HepG2 (cell line): ENCODE results near the gene CPT1A. TPM values are rescaled to one million over a fixed set of nuclear protein-coding genes. Genes with fewer than 3 reads are reported as not detected.

Experiments used
- BRCA1 ChIP-seq: sonication (generic); formaldehyde crosslinking; IDR thresholded peaks from 2 replicates; pipeline ENCODE4 v1.4.0; 2020; ENCODE audit warnings: missing genetic modification reagents
- DR1 ChIP-seq: sonication (generic); formaldehyde crosslinking; IDR thresholded peaks from 2 replicates; pipeline ENCODE4 v1.8.0; 2021; ENCODE audit warnings: mild to moderate bottlenecking, missing genetic modification reagents, inconsistent platforms
- MTA1 ChIP-seq: sonication (generic); formaldehyde crosslinking; IDR thresholded peaks from 2 replicates; pipeline ENCODE4 v1.4.0; 2020; ENCODE audit warnings: missing genetic modification reagents, mild to moderate bottlenecking, borderline replicate concordance
- NR2F6 ChIP-seq, 2 experiments: IDR thresholded peaks; 2 replicates each; pipeline ENCODE4 v1.6.1; 2016; ENCODE audit warnings: antibody characterized with exemption in 1 of 2, mild to moderate bottlenecking in 1 of 2
- RAD21 ChIP-seq: fragments of 450-650 bp; formaldehyde crosslinking; IDR thresholded peaks from 2 replicates; pipeline ENCODE4 v1.5.0; 2020; ENCODE audit warnings: mild to moderate bottlenecking
- SALL1 ChIP-seq: sonication (generic); formaldehyde crosslinking; IDR thresholded peaks from 2 replicates; pipeline ENCODE4 v1.8.0; 2022; ENCODE audit warnings: mild to moderate bottlenecking, missing genetic modification reagents
- ZNF337 ChIP-seq: sonication (generic); formaldehyde crosslinking; IDR thresholded peaks from 2 replicates; pipeline ENCODE4 v1.5.1; 2020; ENCODE audit warnings: missing genetic modification reagents, low read depth, mild to moderate bottlenecking, borderline replicate concordance
- ZSCAN25 ChIP-seq: sonication (generic); formaldehyde crosslinking; IDR thresholded peaks from 2 replicates; pipeline ENCODE4 v1.8.0; 2022; ENCODE audit warnings: mild to moderate bottlenecking, missing genetic modification reagents
- polyA plus RNA-seq, 8 experiments: library from polyadenylated mRNA; depleted of rRNA in 3 of 8; stranded (reverse) in 7 of 8; unstranded in 1 of 8; fragments of >200 nt; fragmentation: Illumina TruSeq in 4 of 8; extraction: Trizol in 4 of 8; gene quantifications; 2 replicates each; pipeline versions ENCODE4 v1.2.1 to v1.2.3, GENCODE V29; 2011 to 2016; ENCODE audit warnings: low read depth in 4 of 8, missing spikeins in 1 of 8, mixed read lengths in 1 of 8; ENCODE audit not compliant: insufficient read depth in 1 of 8
- total RNA-seq, 5 experiments: library from RNA; depleted of rRNA; stranded (reverse); fragments of >200 nt; fragmentation: Illumina TruSeq; extraction: Trizol; gene quantifications; 2 replicates each; pipeline ENCODE4 v1.2.3, GENCODE V29; 2016; ENCODE audit warnings: low read depth in 1 of 5
- TF ChIP-seq, protein P1 (sequence below): sonication (generic); formaldehyde crosslinking; conservative IDR thresholded peaks from 2 replicates; pipeline ENCODE4 v1.4.0; 2020; ENCODE audit warnings: mild to moderate bottlenecking, missing genetic modification reagents, moderate library complexity
- TF ChIP-seq, protein P2 (sequence below): sonication (generic); formaldehyde crosslinking; IDR thresholded peaks from 2 replicates; pipeline ENCODE4 v1.8.0; 2022; ENCODE audit warnings: low read depth, missing genetic modification reagents
- TF ChIP-seq, protein P3 (sequence below): sonication (generic); formaldehyde crosslinking; IDR thresholded peaks from 2 replicates; pipeline ENCODE4 v1.4.0; 2020; ENCODE audit warnings: missing genetic modification reagents

CPT1A gene
- total and polyA plus RNA-seq, 2 of the 13 experiments (the other 11 are each of a cell fraction or from before 2014, with no cell fraction given) = 7.0 to 7.1 TPM

DNA sequence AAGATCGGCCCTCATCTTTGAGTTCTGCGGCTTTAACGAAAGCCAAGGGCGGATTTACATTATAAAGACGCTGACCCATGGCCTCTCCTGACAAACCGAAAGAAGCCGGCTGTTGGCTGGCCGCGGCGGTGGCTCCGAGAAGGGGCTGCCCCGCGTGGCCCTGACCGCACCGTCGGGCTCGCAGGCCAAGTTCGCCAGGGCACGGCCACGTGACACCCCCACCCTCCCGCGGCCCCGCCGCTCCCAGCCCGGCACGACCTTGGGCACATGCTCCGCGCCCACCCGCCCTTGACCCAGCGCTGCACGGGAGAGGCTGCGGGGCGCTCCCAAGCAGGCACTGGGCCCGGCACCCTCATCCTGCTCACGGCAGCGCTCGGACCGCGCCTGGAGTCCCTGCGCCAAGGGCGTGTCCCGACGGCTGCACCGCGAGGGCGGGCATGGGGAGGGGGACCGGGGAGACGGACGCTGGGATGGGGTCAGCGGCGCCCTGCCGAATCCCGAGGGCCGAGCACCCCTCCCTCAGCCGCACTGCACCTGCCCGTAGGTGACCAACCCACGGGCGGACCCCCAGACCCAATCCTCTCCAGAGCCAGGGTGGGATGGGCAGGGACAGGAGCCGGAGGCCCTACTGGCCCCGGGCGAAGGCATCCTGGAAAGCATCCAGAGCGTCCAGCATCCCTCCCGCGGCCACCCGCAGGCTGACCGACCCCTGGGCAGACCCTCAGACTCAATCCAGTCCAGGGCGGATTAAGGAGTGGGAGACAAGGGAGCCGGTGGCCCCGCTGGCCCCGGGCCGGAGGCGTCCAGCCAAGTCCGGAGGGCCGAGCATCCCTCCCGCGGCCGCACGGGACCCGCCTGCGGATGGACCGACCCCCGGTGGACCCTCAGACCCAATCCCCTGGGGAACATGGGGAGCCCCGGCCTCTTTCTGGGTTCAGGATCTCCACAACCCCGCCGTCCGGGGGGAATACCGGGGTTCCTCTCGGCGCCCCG is 759 bp downstream of the CPT1A start (continued):
- TF ChIP-seq, protein P1, sequence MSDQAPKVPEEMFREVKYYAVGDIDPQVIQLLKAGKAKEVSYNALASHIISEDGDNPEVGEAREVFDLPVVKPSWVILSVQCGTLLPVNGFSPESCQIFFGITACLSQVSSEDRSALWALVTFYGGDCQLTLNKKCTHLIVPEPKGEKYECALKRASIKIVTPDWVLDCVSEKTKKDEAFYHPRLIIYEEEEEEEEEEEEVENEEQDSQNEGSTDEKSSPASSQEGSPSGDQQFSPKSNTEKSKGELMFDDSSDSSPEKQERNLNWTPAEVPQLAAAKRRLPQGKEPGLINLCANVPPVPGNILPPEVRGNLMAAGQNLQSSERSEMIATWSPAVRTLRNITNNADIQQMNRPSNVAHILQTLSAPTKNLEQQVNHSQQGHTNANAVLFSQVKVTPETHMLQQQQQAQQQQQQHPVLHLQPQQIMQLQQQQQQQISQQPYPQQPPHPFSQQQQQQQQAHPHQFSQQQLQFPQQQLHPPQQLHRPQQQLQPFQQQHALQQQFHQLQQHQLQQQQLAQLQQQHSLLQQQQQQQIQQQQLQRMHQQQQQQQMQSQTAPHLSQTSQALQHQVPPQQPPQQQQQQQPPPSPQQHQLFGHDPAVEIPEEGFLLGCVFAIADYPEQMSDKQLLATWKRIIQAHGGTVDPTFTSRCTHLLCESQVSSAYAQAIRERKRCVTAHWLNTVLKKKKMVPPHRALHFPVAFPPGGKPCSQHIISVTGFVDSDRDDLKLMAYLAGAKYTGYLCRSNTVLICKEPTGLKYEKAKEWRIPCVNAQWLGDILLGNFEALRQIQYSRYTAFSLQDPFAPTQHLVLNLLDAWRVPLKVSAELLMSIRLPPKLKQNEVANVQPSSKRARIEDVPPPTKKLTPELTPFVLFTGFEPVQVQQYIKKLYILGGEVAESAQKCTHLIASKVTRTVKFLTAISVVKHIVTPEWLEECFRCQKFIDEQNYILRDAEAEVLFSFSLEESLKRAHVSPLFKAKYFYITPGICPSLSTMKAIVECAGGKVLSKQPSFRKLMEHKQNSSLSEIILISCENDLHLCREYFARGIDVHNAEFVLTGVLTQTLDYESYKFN = peak; percentile 24; the same call in 1 of the 2 replicates
- TF ChIP-seq ZSCAN25 (CRISPR knock-in tag) = 0 out of 2 replicates have a peak, but pooled peaks have one; percentile 24
- TF ChIP-seq, protein P2, sequence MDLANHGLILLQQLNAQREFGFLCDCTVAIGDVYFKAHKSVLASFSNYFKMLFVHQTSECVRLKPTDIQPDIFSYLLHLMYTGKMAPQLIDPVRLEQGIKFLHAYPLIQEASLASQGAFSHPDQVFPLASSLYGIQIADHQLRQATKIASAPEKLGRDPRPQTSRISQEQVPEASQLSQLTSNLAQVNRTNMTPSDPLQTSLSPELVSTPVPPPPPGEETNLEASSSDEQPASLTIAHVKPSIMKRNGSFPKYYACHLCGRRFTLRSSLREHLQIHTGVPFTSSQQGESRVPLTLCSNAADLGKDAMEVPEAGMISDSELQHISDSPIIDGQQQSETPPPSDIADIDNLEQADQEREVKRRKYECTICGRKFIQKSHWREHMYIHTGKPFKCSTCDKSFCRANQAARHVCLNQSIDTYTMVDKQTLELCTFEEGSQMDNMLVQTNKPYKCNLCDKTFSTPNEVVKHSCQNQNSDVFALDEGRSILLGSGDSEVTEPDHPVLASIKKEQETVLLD (CRISPR knock-in tag) = 0 out of 2 replicates have a peak, but pooled peaks have one; percentile 16
- TF ChIP-seq SALL1 (CRISPR knock-in tag) = peak; percentile 56
- TF ChIP-seq BRCA1 (CRISPR knock-in tag) = no peak
- TF ChIP-seq MTA1 = peak; percentile 77; the same call in 1 of the 2 replicates
- no peak for TF ChIP-seq RAD21
- no peak for TF ChIP-seq DR1 (CRISPR knock-in tag)
- no peak for TF ChIP-seq ZNF337
- no peak for TF ChIP-seq NR2F6 (IDR thresholded peaks at IDR 0.05)
- TF ChIP-seq NR2F6 (CRISPR knock-in tag; IDR thresholded peaks at IDR 0.05) = peak; percentile 36; the same call in 1 of the 2 replicates
- TF ChIP-seq, protein P3, sequence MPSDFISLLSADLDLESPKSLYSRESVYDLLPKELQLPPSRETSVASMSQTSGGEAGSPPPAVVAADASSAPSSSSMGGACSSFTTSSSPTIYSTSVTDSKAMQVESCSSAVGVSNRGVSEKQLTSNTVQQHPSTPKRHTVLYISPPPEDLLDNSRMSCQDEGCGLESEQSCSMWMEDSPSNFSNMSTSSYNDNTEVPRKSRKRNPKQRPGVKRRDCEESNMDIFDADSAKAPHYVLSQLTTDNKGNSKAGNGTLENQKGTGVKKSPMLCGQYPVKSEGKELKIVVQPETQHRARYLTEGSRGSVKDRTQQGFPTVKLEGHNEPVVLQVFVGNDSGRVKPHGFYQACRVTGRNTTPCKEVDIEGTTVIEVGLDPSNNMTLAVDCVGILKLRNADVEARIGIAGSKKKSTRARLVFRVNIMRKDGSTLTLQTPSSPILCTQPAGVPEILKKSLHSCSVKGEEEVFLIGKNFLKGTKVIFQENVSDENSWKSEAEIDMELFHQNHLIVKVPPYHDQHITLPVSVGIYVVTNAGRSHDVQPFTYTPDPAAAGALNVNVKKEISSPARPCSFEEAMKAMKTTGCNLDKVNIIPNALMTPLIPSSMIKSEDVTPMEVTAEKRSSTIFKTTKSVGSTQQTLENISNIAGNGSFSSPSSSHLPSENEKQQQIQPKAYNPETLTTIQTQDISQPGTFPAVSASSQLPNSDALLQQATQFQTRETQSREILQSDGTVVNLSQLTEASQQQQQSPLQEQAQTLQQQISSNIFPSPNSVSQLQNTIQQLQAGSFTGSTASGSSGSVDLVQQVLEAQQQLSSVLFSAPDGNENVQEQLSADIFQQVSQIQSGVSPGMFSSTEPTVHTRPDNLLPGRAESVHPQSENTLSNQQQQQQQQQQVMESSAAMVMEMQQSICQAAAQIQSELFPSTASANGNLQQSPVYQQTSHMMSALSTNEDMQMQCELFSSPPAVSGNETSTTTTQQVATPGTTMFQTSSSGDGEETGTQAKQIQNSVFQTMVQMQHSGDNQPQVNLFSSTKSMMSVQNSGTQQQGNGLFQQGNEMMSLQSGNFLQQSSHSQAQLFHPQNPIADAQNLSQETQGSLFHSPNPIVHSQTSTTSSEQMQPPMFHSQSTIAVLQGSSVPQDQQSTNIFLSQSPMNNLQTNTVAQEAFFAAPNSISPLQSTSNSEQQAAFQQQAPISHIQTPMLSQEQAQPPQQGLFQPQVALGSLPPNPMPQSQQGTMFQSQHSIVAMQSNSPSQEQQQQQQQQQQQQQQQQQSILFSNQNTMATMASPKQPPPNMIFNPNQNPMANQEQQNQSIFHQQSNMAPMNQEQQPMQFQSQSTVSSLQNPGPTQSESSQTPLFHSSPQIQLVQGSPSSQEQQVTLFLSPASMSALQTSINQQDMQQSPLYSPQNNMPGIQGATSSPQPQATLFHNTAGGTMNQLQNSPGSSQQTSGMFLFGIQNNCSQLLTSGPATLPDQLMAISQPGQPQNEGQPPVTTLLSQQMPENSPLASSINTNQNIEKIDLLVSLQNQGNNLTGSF (CRISPR knock-in tag) = no peak
